ENCODE data around the gene BAIAP2L1.
"Not testable (repeated sequence)": the region's sequence is repeated elsewhere in the genome, so short reads cannot be mapped to it uniquely, and the experiment has no call there.

Gene BAIAP2L1

GRCh38 chr7:98398567-98399372 lies 2.1 kb downstream of the BAIAP2L1 start:
- DNase-seq (ENCODE audit: low read depth, low spot score), result no peak

- DNase-seq (ENCODE audit: low read depth, low spot score), result no peak
Measured at GRCh38 chr7:98396768-98397167, 4.1 kb downstream of the BAIAP2L1 start.

- DNase-seq (ENCODE audit: low read depth, low spot score), result no peak
Measured at GRCh38 chr7:98395951-98396350, 4.9 kb downstream of the BAIAP2L1 start.

- no peak for DNase-seq (ENCODE audit: low read depth, low spot score)
Measured at GRCh38 chr7:98395481-98395880, 5.4 kb downstream of the BAIAP2L1 start.

- peak; percentile 81 for DNase-seq (ENCODE audit: low read depth, low spot score)
Measured at GRCh38 chr7:98394377-98394836, 6.5 kb downstream of the BAIAP2L1 start.

- DNase-seq (ENCODE audit: low read depth, low spot score), result no peak
Measured at GRCh38 chr7:98387544-98388226, 13.2 kb downstream of the BAIAP2L1 start.

- DNase-seq (ENCODE audit: low read depth, low spot score), result no peak
Measured at GRCh38 chr7:98387131-98387530, 13.8 kb downstream of the BAIAP2L1 start.

- DNase-seq (ENCODE audit: low read depth, low spot score), result not testable (repeated sequence)
Measured at GRCh38 chr7:98385532-98385931, 15.4 kb downstream of the BAIAP2L1 start.

- no peak for DNase-seq (ENCODE audit: low read depth, low spot score)
Measured at GRCh38 chr7:98378210-98378819, 22.6 kb downstream of the BAIAP2L1 start.

GRCh38 chr7:98376711-98377110 lies 24.2 kb downstream of the BAIAP2L1 start:
- no peak for DNase-seq (ENCODE audit: low read depth, low spot score)

- DNase-seq (ENCODE audit: low read depth, low spot score), result no peak
Measured at GRCh38 chr7:98375664-98376063, 25.2 kb downstream of the BAIAP2L1 start.

GRCh38 chr7:98374285-98374680 lies 26.6 kb downstream of the BAIAP2L1 start:
- no peak for DNase-seq (ENCODE audit: low read depth, low spot score)

GRCh38 chr7:98372993-98373392 lies 27.9 kb downstream of the BAIAP2L1 start:
- peak; percentile 74 for DNase-seq (ENCODE audit: low read depth, low spot score)

GRCh38 chr7:98369726-98370125 lies 31.2 kb downstream of the BAIAP2L1 start:
- DNase-seq (ENCODE audit: low read depth, low spot score), result no peak

- no peak for DNase-seq (ENCODE audit: low read depth, low spot score)
Measured at GRCh38 chr7:98368716-98369115, 32.2 kb downstream of the BAIAP2L1 start.

GRCh38 chr7:98366562-98366938 lies 34.3 kb downstream of the BAIAP2L1 start:
- no peak for DNase-seq (ENCODE audit: low read depth, low spot score)

- no peak for DNase-seq (ENCODE audit: low read depth, low spot score)
Measured at GRCh38 chr7:98365863-98366561, 34.9 kb downstream of the BAIAP2L1 start.

GRCh38 chr7:98364220-98364619 lies 36.7 kb downstream of the BAIAP2L1 start:
- DNase-seq (ENCODE audit: low read depth, low spot score), result no peak

- no peak for DNase-seq (ENCODE audit: low read depth, low spot score)
Measured at GRCh38 chr7:98362517-98362916, 38.4 kb downstream of the BAIAP2L1 start.

- DNase-seq (ENCODE audit: low read depth, low spot score), result no peak
Measured at GRCh38 chr7:98360221-98361130, 40.4 kb downstream of the BAIAP2L1 start.

- DNase-seq (ENCODE audit: low read depth, low spot score), result no peak
Measured at GRCh38 chr7:98359395-98359794, 41.5 kb downstream of the BAIAP2L1 start.

Data from astrocyte of the hippocampus (primary cell).